AG04449 (cell line): ENCODE results near the gene AGAP1.

Source experiments
- CTCF ChIA-PET: fragments of 350-600 bp; formaldehyde crosslinking; extraction: SDS; loops from one replicate; lab custom pipeline; 2021; ENCODE audit warnings: antibody characterized with exemption; lab: Yijun Ruan, JAX
- POLR2A ChIA-PET: fragments of 400-600, 350-600 bp; formaldehyde crosslinking; extraction: SDS; loops from one replicate; lab custom pipeline; 2020; ENCODE audit warnings: antibody characterized with exemption, inconsistent platforms; lab: Yijun Ruan, JAX
- DNase-seq: peaks from one replicate; pipeline ENCODE4 v3.0.0-alpha.2; 2010; ENCODE audit warnings: low read depth, low spot score
- H3K4me3 ChIP-seq: 2 replicates; pipeline ENCODE4 v1.5.1; 2011; ENCODE audit warnings: low read depth, mild to moderate bottlenecking, control low read depth, low read length
- CTCF ChIP-seq: IDR thresholded peaks from one replicate; pipeline ENCODE4 v1.5.1; 2011; ENCODE audit warnings: mild to moderate bottlenecking, moderate library complexity, low read length, control low read depth, inconsistent platforms; ENCODE audit not compliant: insufficient read depth; ENCODE audit errors: missing control alignments

Gene AGAP1

GRCh38 chr2:236045251-236046235 is 551.7 kb downstream of the AGAP1 start:
- CTCF ChIA-PET: no interaction called here
- no peak for DNase-seq
- no peak overlapping the region for H3K4me3 ChIP-seq
- no peak for TF ChIP-seq CTCF
- POLR2A ChIA-PET: no interaction called here

- no peak for TF ChIP-seq CTCF
- POLR2A ChIA-PET: no interaction called here
- no peak for DNase-seq
- CTCF ChIA-PET: no interaction called here
- no peak overlapping the region for H3K4me3 ChIP-seq
Measured at GRCh38 chr2:236046715-236047114, 552.9 kb downstream of the AGAP1 start.

- ChIA-PET CTCF (no interaction called here), POLR2A (no interaction called here)
- no peak for DNase-seq
- no peak overlapping the region for H3K4me3 ChIP-seq
- TF ChIP-seq CTCF: no peak
Measured at GRCh38 chr2:236047176-236047575, 553.3 kb downstream of the AGAP1 start.

GRCh38 chr2:236047886-236048540 is 554.2 kb downstream of the AGAP1 start:
- no peak overlapping the region for H3K4me3 ChIP-seq
- DNase-seq: no peak
- ChIA-PET CTCF (no interaction called here), POLR2A (no interaction called here)
- TF ChIP-seq CTCF: no peak

- DNase-seq: no peak
- ChIA-PET POLR2A (no interaction called here), CTCF (no interaction called here)
- no peak for TF ChIP-seq CTCF
- H3K4me3 ChIP-seq: no peak overlapping the region
Measured at GRCh38 chr2:236049981-236050380, 556.1 kb downstream of the AGAP1 start.

GRCh38 chr2:236051351-236051750 is 557.5 kb downstream of the AGAP1 start:
- DNase-seq: no peak
- ChIA-PET POLR2A (no interaction called here), CTCF (no interaction called here)
- no peak overlapping the region for H3K4me3 ChIP-seq
- no peak for TF ChIP-seq CTCF
